A673 (cell line): Measurements from ENCODE around the gene LIN7B. TPM values are rescaled to one million over a fixed set of nuclear protein-coding genes. Genes with fewer than 3 reads are reported as not detected.
A peak's percentile ranks its signal among the peaks of the same experiment; 100 is the strongest.

Experiments used
- BruUV-seq: library from RNA; stranded (reverse); fragments of 400-500 nt; replicated peaks from 2 replicates; lab custom pipeline; 2021; lab: Mats Ljungman, UMichigan
- CTCF ChIA-PET: fragments of 300-600 bp; sonication (Branson Sonifier 250); formaldehyde crosslinking; loops from one replicate; lab custom pipeline; 2022; ENCODE audit warnings: antibody characterized with exemption; lab: Charles Lee
- POLR2A ChIA-PET: fragments of 300-600 bp; sonication (Branson Sonifier 250); formaldehyde crosslinking; loops from one replicate; lab custom pipeline; 2022; ENCODE audit warnings: antibody characterized with exemption; ENCODE audit not compliant: low non-redundant PET; lab: Charles Lee
- DNase-seq: peaks from one replicate; pipeline ENCODE4 v3.0.0-alpha.2; 2015; ENCODE audit warnings: low spot score
- H3K27ac ChIP-seq: fragments of 200-600 bp; sonication (generic); 2 replicates; pipeline ENCODE4 v1.5.1; 2016; ENCODE audit warnings: mixed run types, low read depth, mild to moderate bottlenecking, mixed read lengths, antibody characterized with exemption, low read length; ENCODE audit not compliant: poor library complexity, severe bottlenecking
- H3K27me3 ChIP-seq: fragments of 200-600 bp; sonication (generic); replicated peaks from 2 replicates; pipeline ENCODE4 v1.6.1; 2017; ENCODE audit warnings: mixed run types, low read depth, mild to moderate bottlenecking, mixed read lengths, antibody characterized with exemption, low read length; ENCODE audit not compliant: insufficient read depth, poor library complexity
- H3K36me3 ChIP-seq: fragments of 200-600 bp; sonication (generic); 2 replicates; pipeline ENCODE4 v1.6.1; 2016; ENCODE audit warnings: mixed run types, mild to moderate bottlenecking, mixed read lengths, antibody characterized with exemption, low read length; ENCODE audit not compliant: insufficient read depth, poor library complexity, severe bottlenecking
- H3K4me1 ChIP-seq: fragments of 200-600 bp; sonication (generic); 2 replicates; pipeline ENCODE4 v1.6.1; 2017; ENCODE audit warnings: mixed run types, mild to moderate bottlenecking, mixed read lengths, antibody characterized with exemption, low read length; ENCODE audit not compliant: insufficient read depth, poor library complexity, severe bottlenecking
- H3K4me3 ChIP-seq: fragments of 200-600 bp; sonication (generic); 2 replicates; pipeline ENCODE4 v1.5.1; 2016; ENCODE audit warnings: low read depth, mixed run types, mild to moderate bottlenecking, mixed read lengths, low read length; ENCODE audit not compliant: poor library complexity, severe bottlenecking
- H3K9me3 ChIP-seq: fragments of 200-600 bp; sonication (generic); 2 replicates; pipeline ENCODE4 v1.6.1; 2016; ENCODE audit warnings: mixed run types, low read depth, mild to moderate bottlenecking, mixed read lengths, antibody characterized with exemption, low read length; ENCODE audit not compliant: poor library complexity, severe bottlenecking
- EZH2 ChIP-seq: fragments of 200-600 bp; sonication (generic); IDR thresholded peaks from 2 replicates; pipeline ENCODE4 v1.6.1; 2017; ENCODE audit warnings: borderline replicate concordance, low read depth, mild to moderate bottlenecking, mixed read lengths, antibody characterized with exemption, low read length; ENCODE audit not compliant: poor library complexity, severe bottlenecking
- intact Hi-C: fragments of 100-400 bp; cut with micrococcal nuclease; formaldehyde crosslinking; loops from one replicate; pipeline ENCODE4 v1.10.0; 2022; ENCODE audit not compliant: unreplicated experiment
- total RNA-seq: library from RNA; stranded (reverse); gene quantifications from 2 replicates; pipeline ENCODE4 v1.2.3, GENCODE V29; 2021
- TF ChIP-seq, protein P1 (sequence below): fragments of 300-800, 200-600 bp; sonication (generic); conservative IDR thresholded peaks from 2 replicates; pipeline ENCODE4 v1.5.1; 2017; ENCODE audit warnings: low read depth, mild to moderate bottlenecking, antibody characterized with exemption, low read length, moderate library complexity, mixed read lengths

Gene LIN7B
- total RNA-seq, 1 experiment from 2014 or later, result 19.9 TPM

DNA sequence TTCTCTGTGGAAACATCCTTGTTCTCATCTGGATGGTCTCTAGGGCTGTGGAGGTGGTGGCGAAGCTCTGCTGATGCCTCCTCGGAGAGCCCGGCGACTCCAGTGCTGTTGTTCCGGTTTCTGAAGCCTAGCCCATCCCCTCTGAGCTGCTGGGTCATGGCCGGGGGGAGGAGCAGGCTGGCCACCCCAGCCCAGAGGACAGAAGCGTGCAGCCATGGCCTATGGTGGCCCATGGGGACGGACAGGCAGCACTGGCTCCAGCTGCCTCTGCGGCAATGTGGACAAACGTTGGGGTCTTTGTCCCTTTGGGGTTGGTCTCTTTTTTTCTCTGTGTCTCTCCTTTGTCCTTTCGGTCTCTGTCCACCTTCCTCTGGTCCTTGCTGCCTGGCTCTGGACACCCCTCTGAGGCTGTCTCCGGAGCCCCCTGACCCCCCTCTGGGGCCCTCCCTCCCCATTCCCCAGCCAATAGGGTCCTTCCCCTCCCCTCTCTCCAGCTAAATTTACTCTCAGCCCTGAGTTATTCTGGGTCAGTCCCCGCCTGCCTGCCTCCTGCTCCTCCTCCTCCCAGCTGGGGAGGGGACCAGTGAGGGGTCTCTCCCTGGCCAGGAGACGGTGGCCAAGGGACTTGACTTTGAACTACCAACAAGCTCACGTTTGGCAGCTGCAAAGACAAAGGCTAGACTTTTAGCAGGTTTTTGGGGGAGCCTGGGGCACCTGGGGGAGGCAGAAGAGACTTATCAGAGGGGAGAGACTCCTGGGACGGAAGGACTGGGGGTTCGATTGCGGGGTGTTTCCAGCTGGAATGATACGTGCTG, 41.0 kb downstream of the LIN7B start, which contains the start of gene HRC:
Gene HRC, minus strand, starts transcription at position 392 of the 815 bp plus-strand sequence. Its CDS starts 159 bp downstream, at position 233.
- peaks cover 3% of the 10 kb centered on the region for H3K36me3 ChIP-seq
- H3K9me3 ChIP-seq, result no peaks in the 10 kb centered on the region
- TF ChIP-seq, protein P1, sequence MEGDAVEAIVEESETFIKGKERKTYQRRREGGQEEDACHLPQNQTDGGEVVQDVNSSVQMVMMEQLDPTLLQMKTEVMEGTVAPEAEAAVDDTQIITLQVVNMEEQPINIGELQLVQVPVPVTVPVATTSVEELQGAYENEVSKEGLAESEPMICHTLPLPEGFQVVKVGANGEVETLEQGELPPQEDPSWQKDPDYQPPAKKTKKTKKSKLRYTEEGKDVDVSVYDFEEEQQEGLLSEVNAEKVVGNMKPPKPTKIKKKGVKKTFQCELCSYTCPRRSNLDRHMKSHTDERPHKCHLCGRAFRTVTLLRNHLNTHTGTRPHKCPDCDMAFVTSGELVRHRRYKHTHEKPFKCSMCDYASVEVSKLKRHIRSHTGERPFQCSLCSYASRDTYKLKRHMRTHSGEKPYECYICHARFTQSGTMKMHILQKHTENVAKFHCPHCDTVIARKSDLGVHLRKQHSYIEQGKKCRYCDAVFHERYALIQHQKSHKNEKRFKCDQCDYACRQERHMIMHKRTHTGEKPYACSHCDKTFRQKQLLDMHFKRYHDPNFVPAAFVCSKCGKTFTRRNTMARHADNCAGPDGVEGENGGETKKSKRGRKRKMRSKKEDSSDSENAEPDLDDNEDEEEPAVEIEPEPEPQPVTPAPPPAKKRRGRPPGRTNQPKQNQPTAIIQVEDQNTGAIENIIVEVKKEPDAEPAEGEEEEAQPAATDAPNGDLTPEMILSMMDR, result no peak
- TF ChIP-seq EZH2, result no peak
- H3K27ac ChIP-seq, result no peak within 1 kb of the TSS
- POLR2A ChIA-PET, result no interaction called here
- CTCF ChIA-PET, result no interaction called here
- peaks cover 19% of the 10 kb centered on the region for H3K4me1 ChIP-seq
- H3K4me3 ChIP-seq, result no peak within 1 kb of the TSS
- BruUV-seq, result no TSS peak
- intact Hi-C loops, result no loop called here
- no peaks in the 10 kb centered on the region for H3K27me3 ChIP-seq
- no peak for DNase-seq

DNA sequence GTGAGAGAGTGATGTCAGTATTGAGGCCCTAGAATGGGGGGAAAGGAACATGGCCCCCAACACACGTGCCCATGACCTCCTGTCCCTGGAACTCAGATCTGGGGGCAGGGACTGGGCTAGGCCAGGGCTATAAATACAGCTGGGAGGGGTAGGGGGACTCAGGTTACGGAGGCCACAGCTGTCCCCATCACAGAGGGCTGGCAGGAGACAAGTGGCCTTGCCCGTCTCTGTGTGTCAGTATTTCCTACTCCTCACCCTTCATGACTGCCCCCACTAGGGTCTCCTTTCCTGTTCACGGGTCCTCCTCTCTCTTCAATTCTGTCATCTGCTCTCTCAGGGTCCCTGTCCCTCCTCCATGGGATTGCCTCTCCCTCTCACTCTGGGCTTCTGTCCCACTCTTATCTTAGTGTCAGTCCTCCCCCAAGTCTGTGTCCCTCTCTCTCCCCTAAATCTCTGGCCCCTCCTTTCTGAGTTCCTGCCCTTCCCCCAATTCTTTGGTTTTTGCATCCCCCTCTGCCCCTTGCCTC, 41.7 kb downstream of the LIN7B start:
- Histone ChIP-seq H3K4me1 (peaks cover 19% of the 10 kb centered on the region), H3K27me3 (no peaks in the 10 kb centered on the region), H3K9me3 (no peaks in the 10 kb centered on the region), H3K36me3 (peaks cover 3% of the 10 kb centered on the region), H3K4me3 (no peak overlapping the region), H3K27ac (no peak overlapping the region)
- no TSS peak for BruUV-seq
- intact Hi-C loops, result no loop called here
- TF ChIP-seq, protein P1, result no peak
- no peak for TF ChIP-seq EZH2
- ChIA-PET POLR2A (no interaction called here), CTCF (no interaction called here)
- DNase-seq, result no peak

DNA sequence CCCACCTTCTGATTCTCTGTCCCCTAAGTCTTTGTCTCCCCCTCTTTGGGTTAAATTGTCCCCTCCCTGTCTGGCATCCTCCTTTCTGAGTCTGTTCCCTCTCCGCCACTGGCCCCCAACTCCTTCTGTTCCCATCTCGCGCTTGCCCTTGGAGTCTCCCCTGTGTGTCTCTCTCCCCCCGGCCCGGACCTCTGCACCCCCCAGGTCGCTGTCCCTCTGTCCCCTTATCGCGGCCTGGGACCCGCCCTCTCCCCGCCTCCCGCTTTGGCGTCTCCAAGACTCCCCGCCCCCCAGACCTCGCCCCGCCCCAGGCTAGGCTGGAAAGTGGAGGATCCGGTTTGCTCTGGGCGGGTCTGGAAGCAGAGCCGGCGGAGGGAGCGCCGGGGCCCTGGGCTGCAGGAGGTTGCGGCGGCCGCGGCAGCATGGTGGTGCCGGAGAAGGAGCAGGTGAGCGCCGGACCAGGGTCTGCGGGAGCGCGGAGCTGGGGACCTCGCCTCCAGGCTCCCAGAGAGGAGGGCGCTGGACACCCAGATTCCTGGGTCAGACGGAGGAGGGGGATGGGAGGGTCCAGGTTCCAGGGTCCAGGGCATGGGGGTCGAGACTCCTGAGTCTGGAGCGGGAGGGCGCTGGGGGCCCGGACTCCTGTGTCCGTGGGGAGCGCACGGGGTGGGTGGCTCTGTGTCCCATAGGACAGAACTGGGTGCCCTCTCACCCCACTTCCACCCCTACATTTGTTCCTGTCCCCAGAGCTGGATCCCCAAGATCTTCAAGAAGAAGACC, 43.5 kb downstream of the LIN7B start, which contains the start of gene TRPM4:
Gene TRPM4, plus strand, starts transcription at position 348 of the 780 bp plus-strand sequence. Its CDS starts 75 bp downstream, at position 423.
- BruUV-seq, result no TSS peak
- Histone ChIP-seq H3K4me3 (peak within 1 kb of the TSS; percentile 99), H3K36me3 (peaks cover 3% of the 10 kb centered on the region), H3K27ac (peak within 1 kb of the TSS; percentile 73), H3K27me3 (no peaks in the 10 kb centered on the region), H3K4me1 (peaks cover 7% of the 10 kb centered on the region), H3K9me3 (no peaks in the 10 kb centered on the region)
- TF ChIP-seq, protein P1, result no peak
- TF ChIP-seq EZH2, result no peak
- ChIA-PET CTCF (no interaction called here), POLR2A (no interaction called here)
- intact Hi-C loops, result no loop called here
- peak; percentile 93 for DNase-seq
